GM18951 (cell line): ENCODE results near the gene CD6.
"Not testable (repeated sequence)": the region's sequence is repeated elsewhere in the genome, so short reads cannot be mapped to it uniquely, and the experiment has no call there.

ENCODE experiments used
- POLR2A ChIP-seq: IDR thresholded peaks from 4 replicates; pipeline ENCODE4 v1.6.1; 2011; ENCODE audit warnings: mild to moderate bottlenecking; ENCODE audit not compliant: insufficient read length, insufficient read depth; ENCODE audit errors: extremely low read depth
- in situ Hi-C: fragments of 300-500 bp; cut with MboI; formaldehyde crosslinking; loops from one replicate; pipeline ENCODE4 v1.12.0; 2022; ENCODE audit warnings: low sequenced_read_pairs, mixed read lengths, inconsistent platforms; ENCODE audit not compliant: unreplicated experiment

The CD6 gene

DNA sequence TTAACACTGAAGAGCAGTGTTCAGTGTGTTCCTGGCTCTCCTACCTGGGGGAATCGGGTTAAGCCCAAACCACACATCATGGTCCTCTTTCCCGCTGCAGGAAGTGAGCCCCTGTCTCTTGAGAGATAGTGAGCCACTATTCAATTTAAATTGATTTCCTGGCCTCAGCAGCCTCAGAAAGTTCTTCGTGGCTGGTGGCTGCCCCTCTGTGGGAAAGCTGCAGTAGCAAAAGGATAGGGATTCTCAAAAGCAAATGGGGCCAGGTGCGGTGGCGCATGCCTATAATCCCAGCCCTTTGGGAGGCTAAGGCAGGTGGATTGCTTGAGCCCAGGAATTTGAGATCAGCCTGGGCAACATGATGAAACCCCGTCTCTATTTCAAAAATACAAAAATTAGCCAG, 81.7 kb downstream of the CD6 start:
- in situ Hi-C loops = no loop called here
- no peak for TF ChIP-seq POLR2A

DNA sequence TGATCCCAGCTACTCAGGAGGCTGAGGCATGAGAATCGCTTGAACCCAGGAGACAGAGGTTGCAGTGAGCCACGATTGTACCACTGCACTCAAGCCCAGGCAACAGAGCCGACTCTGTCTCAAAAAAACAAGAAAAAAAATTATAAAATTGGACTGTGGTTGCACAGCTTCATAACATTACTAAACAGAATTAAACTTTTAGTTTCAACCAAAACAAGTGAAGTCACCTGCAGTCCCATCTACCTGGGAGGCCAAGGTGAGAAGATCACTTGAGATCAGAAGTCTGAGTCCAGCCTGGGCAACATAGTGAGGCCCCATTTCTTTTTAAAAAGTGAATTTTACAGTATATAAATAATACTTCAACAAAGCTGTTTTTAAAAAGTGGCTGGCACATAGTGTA, 83.0 kb downstream of the CD6 start:
- no peak for TF ChIP-seq POLR2A

DNA sequence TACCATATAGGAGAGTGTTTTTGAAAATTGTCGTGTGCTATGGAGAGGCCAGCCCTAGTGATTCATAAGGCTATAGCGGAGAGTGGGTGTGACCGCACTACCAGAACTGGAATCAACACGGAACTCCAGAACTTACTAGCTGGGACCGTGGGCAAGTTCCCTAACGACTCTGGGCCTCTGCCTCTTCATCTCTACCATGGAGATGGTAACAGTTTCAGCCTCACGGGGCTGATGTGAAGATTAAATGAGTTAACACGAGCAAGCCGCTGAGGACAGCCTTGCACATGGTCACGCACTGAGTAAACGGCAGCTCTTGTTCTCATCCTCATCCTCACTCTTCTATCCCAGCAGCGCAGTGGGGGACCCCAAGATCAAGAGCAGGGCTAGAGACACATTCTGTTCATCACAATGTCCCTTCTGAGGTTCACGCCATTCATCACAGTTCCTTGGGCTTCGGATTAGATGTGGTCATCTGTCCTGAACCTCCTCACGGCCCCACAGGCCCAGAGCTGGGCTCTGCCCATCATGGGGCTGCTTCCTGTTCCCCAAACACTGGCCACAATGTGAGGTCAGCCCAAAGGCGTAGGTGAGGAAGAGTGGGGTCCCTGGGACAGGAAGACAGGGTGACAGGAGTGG, 83.6 kb downstream of the CD6 start:
- in situ Hi-C loops = no loop called here
- TF ChIP-seq POLR2A = no peak

More for the DNA sequence above, 83.0 kb downstream of the CD6 start:
- in situ Hi-C loops = no loop called here

DNA sequence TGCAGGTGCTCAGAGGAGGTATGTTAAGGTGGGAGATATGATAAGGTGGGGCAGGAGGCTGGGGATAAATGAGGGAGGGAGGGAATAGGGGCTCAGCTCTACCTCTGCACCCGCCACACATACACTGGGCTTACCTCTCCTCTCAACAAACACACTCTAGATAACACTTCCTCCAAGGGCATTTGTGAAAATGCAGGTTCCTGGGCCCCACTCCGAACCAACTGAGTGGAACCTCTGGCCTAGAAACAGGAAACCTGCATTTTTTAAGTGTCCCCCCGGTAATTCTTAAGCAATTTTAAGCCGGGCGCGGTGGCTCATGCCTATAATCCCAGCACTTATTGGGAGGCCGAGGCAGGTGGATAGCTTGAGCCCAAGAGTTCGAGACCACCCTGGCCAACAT, 84.3 kb downstream of the CD6 start:
- no peak for TF ChIP-seq POLR2A
- in situ Hi-C loops = no loop called here

DNA sequence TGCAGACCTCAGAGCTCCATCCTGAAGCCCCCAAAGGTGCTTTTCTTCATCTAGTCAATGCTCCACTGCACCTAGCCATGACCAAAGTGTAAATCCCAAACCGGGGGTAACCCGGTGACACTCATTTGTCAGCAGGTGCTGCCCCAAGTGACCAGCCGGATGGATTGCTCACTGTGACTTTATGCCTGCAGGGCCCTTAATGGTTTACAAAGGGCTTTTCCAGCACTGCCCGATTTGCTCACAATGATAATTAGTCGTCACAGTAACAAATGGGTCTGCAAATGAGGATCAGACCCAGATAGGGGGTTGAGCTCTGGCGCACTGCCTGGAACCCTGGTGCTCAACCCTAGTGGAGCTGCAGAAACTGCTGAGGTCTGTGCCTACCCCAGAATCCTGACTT, 85.1 kb downstream of the CD6 start:
- in situ Hi-C loops = no loop called here
- TF ChIP-seq POLR2A = no peak

DNA sequence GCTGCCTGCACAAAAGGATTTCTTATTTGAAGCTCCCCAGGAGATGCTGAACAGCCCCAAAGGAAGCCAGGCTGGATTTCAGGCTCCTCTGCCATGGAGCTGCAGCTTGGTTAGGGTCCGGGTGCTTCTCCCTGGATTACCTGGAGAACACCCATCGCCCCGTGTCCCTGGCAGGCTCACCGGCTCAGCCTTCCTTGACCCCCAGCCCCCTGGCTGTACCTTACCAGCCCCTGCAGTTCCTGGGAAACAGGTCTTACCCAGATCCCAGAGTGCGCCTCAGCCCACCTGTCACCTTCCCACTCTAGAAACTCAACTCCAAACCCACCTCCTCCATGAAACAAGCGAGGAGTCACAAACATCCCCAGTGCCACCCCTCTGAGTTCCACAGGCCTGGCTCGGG, 85.5 kb downstream of the CD6 start:
- TF ChIP-seq POLR2A = no peak
- in situ Hi-C loops = no loop called here

DNA sequence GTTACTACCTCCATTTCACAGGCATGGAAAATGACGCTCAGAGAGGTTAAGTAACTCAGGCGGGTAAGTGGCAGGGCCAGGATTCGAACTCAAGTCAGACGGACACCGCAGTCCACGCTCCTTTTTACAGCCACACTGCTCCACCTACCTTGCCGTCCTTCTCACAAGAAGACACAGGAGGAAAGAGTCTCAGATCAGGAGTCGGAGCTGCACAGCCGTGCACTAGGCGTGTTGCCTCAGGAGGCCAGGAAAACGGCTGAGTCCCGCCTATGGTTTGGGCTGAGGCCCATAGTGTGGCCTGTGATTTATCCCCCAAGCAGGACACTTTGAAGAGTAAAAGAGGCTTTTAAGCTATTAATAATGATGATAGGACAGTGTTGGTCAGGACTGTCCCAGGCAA, 86.1 kb downstream of the CD6 start:
- no peak for TF ChIP-seq POLR2A
- in situ Hi-C loops = no loop called here

DNA sequence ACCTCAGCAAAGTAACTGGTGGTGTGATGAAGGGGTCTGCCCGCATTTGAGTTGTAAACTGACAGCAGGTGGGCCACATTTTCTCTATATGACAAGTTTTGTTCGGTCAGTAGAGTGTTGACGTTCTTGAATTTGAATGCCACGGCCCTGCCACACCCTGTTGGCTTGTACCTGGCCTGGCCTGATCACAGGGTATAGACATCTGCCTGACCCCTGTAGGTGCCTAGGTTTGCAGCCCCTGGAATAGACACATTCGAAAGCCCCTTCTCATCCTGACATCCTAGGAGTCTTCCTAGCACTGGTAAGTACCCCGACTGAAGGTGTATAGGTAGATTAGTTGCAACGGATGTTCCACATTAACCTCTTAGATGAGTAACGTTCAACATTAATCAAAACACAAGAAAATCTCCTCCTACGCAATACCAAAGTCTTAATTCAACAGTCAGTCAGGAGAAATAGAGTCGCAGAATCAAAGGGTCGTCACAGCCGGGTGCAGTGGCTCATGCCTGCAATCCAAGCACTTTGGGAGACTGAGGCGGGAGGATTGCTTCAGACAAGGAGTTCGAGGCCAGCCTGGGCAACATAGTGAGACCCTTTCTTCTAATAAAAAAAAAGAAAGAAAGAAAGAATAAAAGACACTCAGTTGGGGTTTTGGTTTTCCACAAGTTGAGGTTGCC, 87.2 kb downstream of the CD6 start:
- TF ChIP-seq POLR2A = no peak
- in situ Hi-C loops = no loop called here

DNA sequence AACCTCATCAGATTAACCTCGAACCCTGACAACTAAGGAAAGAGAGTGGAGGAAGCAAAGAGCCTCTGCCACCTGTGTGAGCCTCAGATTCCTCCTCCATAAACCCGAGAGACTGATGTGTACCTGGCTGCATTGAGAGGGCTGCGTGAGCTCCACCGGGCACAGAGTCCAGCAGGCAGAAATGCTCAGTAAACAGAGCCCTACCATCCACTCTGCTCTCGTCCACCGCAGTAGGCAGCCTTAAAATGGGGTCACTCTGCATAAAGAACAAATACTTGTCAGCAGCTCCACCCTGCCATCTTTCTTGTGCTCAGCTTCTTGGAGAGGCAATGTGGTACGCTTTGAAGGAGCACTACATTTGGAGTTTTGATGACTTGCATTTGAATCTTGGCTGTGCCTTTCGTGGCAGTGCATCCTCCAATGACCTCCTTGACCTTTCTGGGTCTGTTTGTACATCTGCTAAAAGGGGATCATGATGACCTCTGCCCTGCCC, 87.8 kb downstream of the CD6 start:
- in situ Hi-C loops = no loop called here

DNA sequence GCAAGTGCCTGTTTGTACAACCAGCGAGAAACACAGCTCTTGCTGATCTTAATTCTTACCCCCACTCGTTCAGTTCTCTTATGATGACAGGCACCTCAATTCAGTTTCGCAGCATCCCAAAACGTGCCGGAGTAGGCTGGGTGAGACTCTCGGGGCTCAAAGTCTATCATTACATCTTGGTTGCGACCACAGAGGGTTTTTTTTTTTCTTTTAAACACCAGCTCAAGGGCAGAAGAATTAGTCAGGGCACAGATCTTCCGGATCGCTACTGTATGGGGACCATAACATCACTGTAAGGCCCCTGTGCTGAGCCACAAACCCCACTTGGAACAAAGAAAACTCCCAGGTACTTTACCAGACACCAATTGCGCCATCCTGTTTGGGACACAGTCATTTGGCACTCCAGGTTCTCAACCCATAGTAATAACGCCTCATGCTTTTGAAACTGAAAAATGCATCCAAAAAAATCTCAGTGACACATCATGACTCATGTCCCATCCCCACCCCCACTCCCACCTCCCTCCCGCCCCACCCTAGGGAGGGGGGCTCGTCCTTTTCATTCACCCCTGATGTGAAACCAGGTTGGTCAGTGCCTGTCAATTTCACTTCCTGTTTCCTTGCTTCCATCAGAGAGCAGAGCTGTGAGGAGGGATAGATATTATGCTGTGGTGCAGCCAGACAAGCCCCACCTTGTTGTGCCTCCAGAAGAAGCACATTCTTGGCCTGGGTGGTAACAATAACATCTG, 89.8 kb downstream of the CD6 start:
- in situ Hi-C loops = no loop called here
- TF ChIP-seq POLR2A = no peak

More for the DNA sequence above, 87.8 kb downstream of the CD6 start:
- no peak for TF ChIP-seq POLR2A

DNA sequence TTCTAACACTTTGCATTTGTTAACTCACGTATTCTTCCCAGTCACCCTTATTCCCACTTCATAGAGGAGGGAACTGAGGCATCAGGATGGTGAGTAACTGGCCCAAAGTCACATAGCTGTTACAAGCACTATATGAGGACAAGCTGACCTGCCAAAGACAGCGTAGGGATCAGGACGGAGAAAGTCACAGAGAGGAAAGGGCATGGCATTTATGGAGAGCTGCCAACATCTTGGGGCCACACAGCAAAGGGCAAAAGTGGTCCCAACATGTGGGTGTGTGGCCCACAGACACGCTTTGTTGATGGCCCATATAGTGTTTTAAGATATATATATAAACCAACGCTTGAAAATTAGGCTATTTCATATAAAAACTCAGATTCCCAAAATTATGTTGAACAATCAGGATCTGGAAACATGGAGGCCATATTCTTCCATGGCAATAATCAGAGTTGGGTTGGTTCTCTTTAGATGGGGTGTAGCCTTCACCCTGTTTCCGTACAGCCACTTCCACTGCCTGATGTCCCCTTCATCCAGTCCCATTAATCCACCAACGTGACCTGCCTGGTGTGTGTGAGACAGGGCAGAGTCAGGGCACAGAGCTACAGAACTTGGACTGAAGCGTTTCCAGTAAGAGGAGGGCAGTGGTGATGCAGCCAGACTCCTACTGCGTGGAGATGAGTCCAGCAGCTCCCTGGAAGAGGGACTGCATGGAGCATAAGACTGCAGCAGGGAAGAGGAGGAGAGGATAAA, 90.9 kb downstream of the CD6 start:
- in situ Hi-C loops = no loop called here
- TF ChIP-seq POLR2A = no peak

DNA sequence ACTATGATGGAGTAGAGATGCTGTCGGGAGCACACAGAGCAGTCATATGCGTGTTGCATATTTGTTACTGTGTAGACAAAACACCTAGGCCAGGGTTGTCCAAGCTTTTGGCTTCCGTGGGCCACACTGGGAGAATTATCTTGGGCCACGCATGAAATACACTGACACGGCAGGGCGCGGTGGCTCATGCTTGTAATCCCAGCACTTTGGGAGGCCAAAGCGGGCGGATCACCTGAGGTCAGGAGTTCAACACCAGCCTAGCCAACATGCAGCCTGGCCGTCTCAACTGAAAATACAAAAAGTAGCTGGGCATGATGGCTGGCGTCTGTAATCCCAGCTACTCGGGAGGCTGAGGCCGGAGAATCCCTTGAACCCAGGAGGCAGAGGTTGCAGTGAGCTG, 93.8 kb downstream of the CD6 start:
- in situ Hi-C loops = not testable (repeated sequence)

DNA sequence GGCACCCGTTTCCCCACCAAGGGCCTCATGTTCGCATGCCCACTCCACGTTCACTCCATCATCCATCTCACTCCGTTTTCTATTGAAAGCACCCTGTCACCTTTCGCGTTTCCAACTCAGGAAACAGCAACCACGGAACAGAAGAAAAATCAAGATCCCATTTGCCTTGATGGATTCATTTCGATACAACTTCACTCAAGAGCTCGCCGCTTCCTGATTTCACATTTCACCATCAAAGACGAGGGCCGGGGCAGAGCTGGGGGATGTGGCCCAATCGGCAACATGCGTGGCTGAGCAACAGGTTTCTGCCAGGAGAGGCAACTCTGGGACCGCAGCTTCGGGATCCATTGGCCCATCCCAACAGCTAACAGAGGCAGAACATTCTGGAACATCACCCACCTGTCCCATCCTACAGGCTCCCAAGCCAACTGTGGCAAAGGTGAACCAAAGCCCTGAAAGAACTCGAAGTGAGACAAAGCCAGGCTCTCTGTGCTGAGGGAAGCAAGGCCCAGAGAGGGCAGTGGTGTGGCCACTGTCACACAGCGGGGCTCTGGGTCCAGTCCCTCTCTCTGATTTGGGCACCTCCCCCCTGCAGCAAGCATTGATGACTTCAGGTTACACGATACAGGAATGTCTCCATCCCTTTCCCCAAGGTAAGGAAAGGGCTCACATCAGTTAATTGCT, 94.6 kb downstream of the CD6 start:
- no peak for TF ChIP-seq POLR2A
- in situ Hi-C loops = no loop called here

DNA sequence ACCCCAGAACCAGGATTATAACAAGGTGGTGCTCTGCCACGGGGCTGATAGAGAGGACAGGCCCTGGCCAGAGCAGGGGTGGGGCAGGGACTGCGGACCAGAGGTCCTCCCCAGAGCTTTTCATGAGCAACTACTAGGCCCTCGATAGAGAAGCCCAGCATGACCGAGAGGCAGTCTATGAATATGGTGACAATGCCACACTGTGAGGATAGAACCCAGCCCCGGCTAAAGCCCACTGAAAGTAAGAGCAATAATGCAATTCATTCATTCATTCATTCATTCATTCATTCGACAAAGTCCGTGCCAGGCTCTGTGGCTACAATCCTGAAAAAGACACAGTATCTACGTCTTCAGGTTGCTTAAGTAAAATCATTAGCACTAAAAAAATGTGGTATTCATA, 95.2 kb downstream of the CD6 start:
- TF ChIP-seq POLR2A = no peak
- in situ Hi-C loops = no loop called here
